SK-N-SH treated with all-trans-retinoic acid at 6 μM for 48 hours (cell line): Measurements from ENCODE around the gene TANC1.
"Not testable (repeated sequence)": the region's sequence is repeated elsewhere in the genome, so short reads cannot be mapped to it uniquely, and the experiment has no call there.

ENCODE experiments used
- ATAC-seq: fragments of 200-7000 bp; cut with Tn5 transposase; 3 replicates; pipeline ENCODE4 v1.9.1; 2020; ENCODE audit warnings: mild to moderate bottlenecking, moderate library complexity
- BACH2 ChIP-seq: fragments of 250-450 bp; sonication (Bioruptor Pico); IDR thresholded peaks from 2 replicates; pipeline ENCODE4 v1.9.0; 2021; ENCODE audit warnings: mild to moderate bottlenecking, borderline replicate concordance
- CREB5 ChIP-seq: fragments of 250-450 bp; sonication (Bioruptor Pico); IDR thresholded peaks from 2 replicates; pipeline ENCODE4 v1.5.1; 2020; ENCODE audit warnings: low read depth, mild to moderate bottlenecking, moderate library complexity
- CSDC2 ChIP-seq: fragments of 250-450 bp; sonication (Bioruptor Pico); IDR thresholded peaks from 2 replicates; pipeline ENCODE4 v1.5.0; 2020; ENCODE audit warnings: mild to moderate bottlenecking, moderate library complexity
- CSRNP3 ChIP-seq: fragments of 250-450 bp; sonication (Bioruptor Pico); IDR thresholded peaks from 2 replicates; pipeline ENCODE4 v1.5.1; 2021; ENCODE audit warnings: mild to moderate bottlenecking, moderate library complexity
- ESRRG ChIP-seq: fragments of 250-450 bp; sonication (Bioruptor Pico); IDR thresholded peaks from 2 replicates; pipeline ENCODE4 v1.6.1; 2021; ENCODE audit warnings: mild to moderate bottlenecking
- GLIS3 ChIP-seq: fragments of 250-450 bp; sonication (Bioruptor Pico); IDR thresholded peaks from 2 replicates; pipeline ENCODE4 v1.5.0; 2020; ENCODE audit warnings: mild to moderate bottlenecking, moderate library complexity
- ISL1 ChIP-seq: fragments of 250-450 bp; sonication (Bioruptor Pico); IDR thresholded peaks from 2 replicates; pipeline ENCODE4 v2.1.2; 2022; ENCODE audit warnings: mild to moderate bottlenecking, moderate library complexity
- OSR1 ChIP-seq: fragments of 250-450 bp; sonication (Bioruptor Pico); IDR thresholded peaks from 2 replicates; pipeline ENCODE4 v1.8.0; 2022; ENCODE audit warnings: moderate library complexity, mild to moderate bottlenecking, inconsistent platforms
- POU6F1 ChIP-seq: fragments of 250-450 bp; sonication (Bioruptor Pico); IDR thresholded peaks from 2 replicates; pipeline ENCODE4 v1.8.0; 2021; ENCODE audit warnings: low read depth, mild to moderate bottlenecking, moderate library complexity, borderline replicate concordance
- PPARA ChIP-seq: fragments of 250-450 bp; sonication (Bioruptor Pico); IDR thresholded peaks from 2 replicates; pipeline ENCODE4 v1.5.0; 2020; ENCODE audit warnings: mild to moderate bottlenecking, borderline replicate concordance
- RARB ChIP-seq: fragments of 250-450 bp; sonication (Bioruptor Pico); IDR thresholded peaks from 2 replicates; pipeline ENCODE4 v1.8.0; 2021; ENCODE audit warnings: mild to moderate bottlenecking, moderate library complexity
- SNAI2 ChIP-seq: fragments of 250-450 bp; sonication (Bioruptor Pico); IDR thresholded peaks from 2 replicates; pipeline ENCODE4 v1.5.0; 2020; ENCODE audit warnings: mild to moderate bottlenecking, moderate library complexity
- TCF4 ChIP-seq: fragments of 250-450 bp; sonication (Bioruptor Pico); IDR thresholded peaks from 2 replicates; pipeline ENCODE4 v1.8.0; 2021; ENCODE audit warnings: mild to moderate bottlenecking, moderate library complexity, borderline replicate concordance
- TOX ChIP-seq: fragments of 250-450 bp; sonication (Bioruptor Pico); IDR thresholded peaks from 2 replicates; pipeline ENCODE4 v1.8.0; 2021; ENCODE audit warnings: mild to moderate bottlenecking, moderate library complexity, borderline replicate concordance
- TSHZ2 ChIP-seq: fragments of 250-450 bp; sonication (Bioruptor Pico); IDR thresholded peaks from 2 replicates; pipeline ENCODE4 v1.5.0; 2020; ENCODE audit warnings: mild to moderate bottlenecking, moderate library complexity
- ZFP3 ChIP-seq: fragments of 250-450 bp; sonication (Bioruptor Pico); IDR thresholded peaks from 2 replicates; pipeline ENCODE4 v1.5.0; 2020; ENCODE audit warnings: mild to moderate bottlenecking, moderate library complexity
- ZFP30 ChIP-seq: fragments of 450-650 bp; formaldehyde crosslinking; IDR thresholded peaks from 2 replicates; pipeline ENCODE4 v1.5.0; 2022; ENCODE audit warnings: mild to moderate bottlenecking, moderate library complexity
- ZNF70 ChIP-seq: fragments of 450-650 bp; formaldehyde crosslinking; IDR thresholded peaks from 2 replicates; pipeline ENCODE4 v1.5.0; 2020; ENCODE audit warnings: mild to moderate bottlenecking, moderate library complexity

Gene TANC1

GRCh38 chr2:159095813-159096212 lies 127.4 kb downstream of the TANC1 start:
- ATAC-seq = no peak
- TF ChIP-seq TSHZ2 (CRISPR knock-in tag) (no peak), ZFP3 (CRISPR knock-in tag) (no peak), ISL1 (no peak), ZNF70 (CRISPR knock-in tag) (no peak), ZFP30 (CRISPR knock-in tag) (no peak)

- not testable (repeated sequence) for ATAC-seq
Measured at GRCh38 chr2:159096302-159096855, 127.9 kb downstream of the TANC1 start.

- no peak for ATAC-seq
- no peak for TF ChIP-seq ZNF70 (CRISPR knock-in tag)
- TF ChIP-seq ZFP3 (CRISPR knock-in tag) = no peak
Measured at GRCh38 chr2:159096901-159097300, 128.5 kb downstream of the TANC1 start.

GRCh38 chr2:159098361-159098760 lies 129.9 kb downstream of the TANC1 start:
- no peak for ATAC-seq
- TF ChIP-seq ESRRG (CRISPR knock-in tag) (no peak), TSHZ2 (CRISPR knock-in tag) (no peak), SNAI2 (CRISPR knock-in tag) (no peak), ZFP3 (CRISPR knock-in tag) (no peak), CSDC2 (CRISPR knock-in tag) (no peak), TCF4 (no peak), ZNF70 (CRISPR knock-in tag) (no peak)
- TF ChIP-seq, all 23 proteins: peak for 0

GRCh38 chr2:159098921-159099411 lies 130.5 kb downstream of the TANC1 start:
- TF ChIP-seq CREB5 (CRISPR knock-in tag) (peak; percentile 62; the same call in 1 of the 2 replicates), CSRNP3 (CRISPR knock-in tag) (no peak), OSR1 (CRISPR knock-in tag) (no peak), ISL1 (peak; percentile 68), PPARA (CRISPR knock-in tag) (no peak)
- peak; percentile 72 for ATAC-seq

GRCh38 chr2:159101755-159102489 lies 133.5 kb downstream of the TANC1 start:
- ATAC-seq = no peak
- no peak for TF ChIP-seq ZFP30 (CRISPR knock-in tag)
- TF ChIP-seq TSHZ2 (CRISPR knock-in tag) = no peak
- no peak for TF ChIP-seq PPARA (CRISPR knock-in tag)
- TF ChIP-seq RARB (CRISPR knock-in tag) = no peak
- no peak for TF ChIP-seq TOX (CRISPR knock-in tag)
- no peak for TF ChIP-seq GLIS3 (CRISPR knock-in tag)
- TF ChIP-seq ESRRG (CRISPR knock-in tag) = no peak
- no peak for TF ChIP-seq BACH2 (CRISPR knock-in tag)
- no peak for TF ChIP-seq OSR1 (CRISPR knock-in tag)
- TF ChIP-seq POU6F1 (CRISPR knock-in tag) = no peak
